Spleen (tissue), 11 donors: Measurements from ENCODE around the gene MMP20. TPM values are rescaled to one million over a fixed set of nuclear protein-coding genes. Genes with fewer than 3 reads are reported as not detected.

Experiments used
- DNase-seq: peaks from one replicate; pipeline ENCODE4 v3.0.0-alpha.2; 2020
- H3K27ac ChIP-seq, 8 donors: fragments of 200-600 bp; sonication (generic) in 7 of 8; 1 replicate in 4 of 8; 2 replicates in 4 of 8; pipeline versions ENCODE4 v1.5.0 to v1.8.0; 2016 to 2021; ENCODE audit warnings: inconsistent platforms in 4 of 8, mild to moderate bottlenecking in 4 of 8, moderate library complexity in 1 of 8
- H3K27me3 ChIP-seq, 7 donors: fragments of 200-600 bp; sonication (generic) in 6 of 7; replicated peaks in 1 of 7; 1 replicate in 4 of 7; 2 replicates in 3 of 7; pipeline versions ENCODE4 v1.5.0 to v1.8.0; 2016 to 2021; ENCODE audit warnings: inconsistent platforms in 3 of 7, mild to moderate bottlenecking in 1 of 7
- H3K36me3 ChIP-seq, 6 donors: fragments of 200-600 bp; sonication (generic) in 5 of 6; 1 replicate in 4 of 6; 2 replicates in 2 of 6; pipeline versions ENCODE4 v1.5.0 to v1.8.0; 2016 to 2021; ENCODE audit warnings: inconsistent platforms in 2 of 6
- H3K4me1 ChIP-seq, 6 donors: fragments of 200-600 bp; sonication (generic) in 5 of 6; 1 replicate in 3 of 6; 2 replicates in 3 of 6; pipeline versions ENCODE4 v1.5.0 to v1.8.0; 2016 to 2021; ENCODE audit warnings: inconsistent platforms in 3 of 6
- H3K4me3 ChIP-seq, 8 donors: fragments of 200-600 bp; sonication (generic) in 7 of 8; 1 replicate in 4 of 8; 2 replicates in 4 of 8; pipeline versions ENCODE4 v1.5.0 to v1.8.0; 2016 to 2021; ENCODE audit warnings: inconsistent platforms in 4 of 8, mild to moderate bottlenecking in 4 of 8, moderate library complexity in 2 of 8
- H3K9me3 ChIP-seq, 8 donors: fragments of 200-600 bp; sonication (generic) in 7 of 8; 1 replicate in 4 of 8; 2 replicates in 4 of 8; pipeline versions ENCODE4 v1.5.0 to v1.8.0; 2016 to 2021; ENCODE audit warnings: inconsistent platforms in 4 of 8
- POLR2A ChIP-seq, 3 donors: fragments of 450-650 bp; IDR thresholded peaks; one replicate each; pipeline ENCODE4 v1.5.1; 2017; ENCODE audit warnings: antibody characterized with exemption in 3 of 3, mild to moderate bottlenecking in 1 of 3
- POLR2AphosphoS5 ChIP-seq, 3 donors: sonication (generic); formaldehyde crosslinking; IDR thresholded peaks; one replicate each; pipeline ENCODE4 v1.5.1; 2017; ENCODE audit warnings: antibody characterized with exemption in 3 of 3
- WGBS, 5 donors: extraction: QIAGEN DNeasy Blood & Tissue Kit in 3 of 5; methylation state at CpG; one replicate each; pipeline versions ENCODE4 v1.1.5 to v1.1.7; 2013 to 2018; 5-methylcytosine and 5-hydroxymethylcytosine counted together
- intact Hi-C: fragments of 100-400 bp; cut with DNase I; formaldehyde crosslinking; loops from one replicate; pipeline ENCODE4 v1.15.0; 2023; ENCODE audit warnings: low total_unique reads
- polyA plus RNA-seq, 3 donors: library from polyadenylated mRNA; stranded (reverse); fragments of 200-250 nt; gene quantifications; one replicate each; pipeline ENCODE4 v1.2.1, GENCODE V29; 2013
- total RNA-seq, 7 donors: library from RNA; depleted of rRNA in 3 of 7; stranded (reverse); fragments of >200 nt in 3 of 7; fragmentation: NEBNext Ultra II Directional in 4 of 7; extraction: Animal tissue kit (Norgen Biotek cat#: 25700) in 4 of 7; gene quantifications; one replicate each; pipeline versions ENCODE4 v1.1.0 to v1.2.1, GENCODE V29; 2016 to 2021
- TF ChIP-seq, protein P1 (sequence below), 11 experiments: fragments of 200-600 bp in 7 of 11; fragments of 450-650 bp in 4 of 11; sonication (generic) in 4 of 11; IDR thresholded peaks in 8 of 11; conservative IDR thresholded peaks in 3 of 11; 1 replicate in 7 of 11; 2 replicates in 4 of 11; pipeline versions ENCODE4 v1.4.0 to v1.8.0; 2016 to 2021; ENCODE audit warnings: antibody characterized with exemption in 11 of 11, inconsistent platforms in 4 of 11, mild to moderate bottlenecking in 1 of 11
- donor health status: healthy with polysubstance abuse.
- donor health status: DM: no; HTN: no; CAD: no; lungs with moderate emphysema.
- donor health status: DM: no; HTN: no; CAD: no.
- donor health status: Bipolar disorder and iron deficiency.
- donor health status: healthy.
- donor health status: DM: no; HTN: no; CAD: no.
- donor health status: DM: yes; HTN: yes; CAD: no.

MMP20 gene
- total and polyA plus RNA-seq, 10 donors: 0.11 TPM; not detected in 9

DNA sequence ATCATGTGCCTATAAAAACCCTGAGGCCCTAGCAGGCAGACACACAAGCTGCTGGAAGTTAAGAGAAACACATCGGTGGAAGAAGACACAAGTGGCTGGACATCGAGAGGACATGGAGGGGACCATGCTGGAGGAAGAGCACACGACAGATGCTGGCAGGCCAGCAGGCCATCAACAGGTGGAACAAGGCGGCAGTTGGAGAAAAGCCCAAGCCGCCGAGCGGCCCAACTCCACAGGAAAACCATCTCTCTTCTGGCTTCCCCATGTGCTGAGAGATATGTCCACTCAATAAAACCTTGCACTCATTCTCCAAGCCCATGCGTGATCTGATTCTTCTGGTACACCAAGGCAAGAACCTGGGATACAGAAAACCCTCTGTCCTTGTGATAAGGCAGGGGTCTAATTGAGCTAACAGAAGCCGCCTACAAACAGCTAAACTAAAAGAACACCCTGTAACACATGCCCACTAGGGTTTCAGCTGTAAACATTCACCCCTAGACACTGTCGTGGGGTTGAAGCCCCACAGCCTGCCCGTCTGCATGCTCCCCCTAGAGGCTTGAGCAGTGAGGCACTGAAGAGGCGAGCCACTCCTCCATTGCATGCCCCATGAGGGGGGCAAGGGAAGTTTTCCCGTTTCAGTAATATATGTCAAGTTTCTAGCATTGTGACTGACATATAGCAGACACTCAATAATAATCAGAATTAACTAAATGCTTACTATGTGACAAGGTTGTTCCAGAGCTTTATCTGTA, 39.0 kb upstream of the MMP20 start:
- H3K4me1 ChIP-seq: peaks cover 0 to 10% (median 4%) of the 10 kb centered on the region in 6 donors
- peaks cover 0 to 3% (median 0%) of the 10 kb centered on the region in 7 donors for H3K27me3 ChIP-seq
- H3K27ac ChIP-seq: no peak overlapping the region
- no peak for TF ChIP-seq POLR2A (IDR thresholded peaks at IDR 0.05)
- TF ChIP-seq, protein P1, sequence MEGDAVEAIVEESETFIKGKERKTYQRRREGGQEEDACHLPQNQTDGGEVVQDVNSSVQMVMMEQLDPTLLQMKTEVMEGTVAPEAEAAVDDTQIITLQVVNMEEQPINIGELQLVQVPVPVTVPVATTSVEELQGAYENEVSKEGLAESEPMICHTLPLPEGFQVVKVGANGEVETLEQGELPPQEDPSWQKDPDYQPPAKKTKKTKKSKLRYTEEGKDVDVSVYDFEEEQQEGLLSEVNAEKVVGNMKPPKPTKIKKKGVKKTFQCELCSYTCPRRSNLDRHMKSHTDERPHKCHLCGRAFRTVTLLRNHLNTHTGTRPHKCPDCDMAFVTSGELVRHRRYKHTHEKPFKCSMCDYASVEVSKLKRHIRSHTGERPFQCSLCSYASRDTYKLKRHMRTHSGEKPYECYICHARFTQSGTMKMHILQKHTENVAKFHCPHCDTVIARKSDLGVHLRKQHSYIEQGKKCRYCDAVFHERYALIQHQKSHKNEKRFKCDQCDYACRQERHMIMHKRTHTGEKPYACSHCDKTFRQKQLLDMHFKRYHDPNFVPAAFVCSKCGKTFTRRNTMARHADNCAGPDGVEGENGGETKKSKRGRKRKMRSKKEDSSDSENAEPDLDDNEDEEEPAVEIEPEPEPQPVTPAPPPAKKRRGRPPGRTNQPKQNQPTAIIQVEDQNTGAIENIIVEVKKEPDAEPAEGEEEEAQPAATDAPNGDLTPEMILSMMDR (IDR thresholded peaks at IDR 0.05 in 8 of 11, conservative IDR thresholded peaks at IDR 0.05 in 3 of 11): peak in 2 of 11 experiments; percentile 17 to 23
- no peak for TF ChIP-seq POLR2AphosphoS5 (IDR thresholded peaks at IDR 0.05)
- intact Hi-C loops: no loop called here
- no peaks in the 10 kb centered on the region for H3K9me3 ChIP-seq
- 75 to 84% (median 78%) methylated on average over 13 of the region's 13 CpGs for WGBS, 5 donors
- no peak overlapping the region for H3K4me3 ChIP-seq
- H3K36me3 ChIP-seq: no peaks in the 10 kb centered on the region
- DNase-seq: no peak

DNA sequence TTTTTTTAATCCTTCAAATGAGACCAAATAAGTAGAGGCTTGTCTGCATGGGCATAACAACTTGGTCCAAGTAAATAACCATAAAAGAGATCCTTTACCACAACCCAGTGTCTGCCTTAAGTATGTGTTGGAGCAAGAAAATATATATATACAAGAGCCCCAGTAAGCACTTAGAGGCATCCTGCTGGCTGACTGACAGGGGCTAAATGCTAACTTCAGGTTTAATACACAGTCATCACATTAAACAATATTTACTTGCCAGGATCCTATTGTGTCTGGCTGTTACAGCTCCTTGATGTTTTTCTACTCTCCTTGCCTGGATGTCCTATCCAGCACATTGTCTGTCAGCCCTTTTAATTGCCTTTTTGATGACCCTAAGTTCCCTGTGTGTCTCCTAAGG, 37.5 kb upstream of the MMP20 start:
- intact Hi-C loops: no loop called here
- peaks cover 0 to 3% (median 0%) of the 10 kb centered on the region in 7 donors for H3K27me3 ChIP-seq
- no peaks in the 10 kb centered on the region for H3K9me3 ChIP-seq
- DNase-seq: no peak
- peaks cover 0 to 10% (median 4%) of the 10 kb centered on the region in 6 donors for H3K4me1 ChIP-seq
- no peak overlapping the region for H3K27ac ChIP-seq
- TF ChIP-seq POLR2AphosphoS5 (IDR thresholded peaks at IDR 0.05): no peak
- TF ChIP-seq, protein P1 (IDR thresholded peaks at IDR 0.05 in 8 of 11, conservative IDR thresholded peaks at IDR 0.05 in 3 of 11): no peak
- TF ChIP-seq POLR2A (IDR thresholded peaks at IDR 0.05): no peak
- H3K36me3 ChIP-seq: no peaks in the 10 kb centered on the region
- H3K4me3 ChIP-seq: no peak overlapping the region

DNA sequence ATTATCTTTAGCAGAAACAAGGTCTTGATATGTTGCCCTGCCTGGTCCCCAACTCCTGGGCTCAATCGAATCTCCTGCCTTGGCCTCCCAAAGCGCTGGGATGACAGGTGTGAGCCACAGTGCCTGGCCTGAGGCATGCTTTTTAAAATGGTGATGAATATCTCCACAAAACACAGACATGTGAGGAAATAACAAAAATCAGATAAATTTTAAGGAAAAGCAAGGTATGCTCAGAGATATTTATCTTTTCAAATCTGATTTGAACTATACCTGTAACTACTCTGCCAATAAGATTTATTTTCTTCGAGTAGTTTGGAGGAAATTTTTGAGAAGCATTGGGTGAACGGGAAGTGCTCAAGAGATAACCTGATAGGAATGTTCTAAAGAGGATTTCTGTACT, 35.9 kb upstream of the MMP20 start:
- Histone ChIP-seq H3K9me3 (no peaks in the 10 kb centered on the region), H3K4me3 (no peak overlapping the region), H3K36me3 (no peaks in the 10 kb centered on the region), H3K27me3 (peaks cover 0 to 3% (median 0%) of the 10 kb centered on the region in 7 donors), H3K4me1 (peaks cover 0 to 1% (median 0%) of the 10 kb centered on the region in 6 donors), H3K27ac (no peak overlapping the region)
- DNase-seq: no peak
- 85 to 96% (median 86%) methylated on average over 4 of the region's 4 CpGs for WGBS, 5 donors
- intact Hi-C loops: no loop called here
- no peak for TF ChIP-seq POLR2A (IDR thresholded peaks at IDR 0.05)
- no peak for TF ChIP-seq POLR2AphosphoS5 (IDR thresholded peaks at IDR 0.05)
- TF ChIP-seq, protein P1 (IDR thresholded peaks at IDR 0.05 in 8 of 11, conservative IDR thresholded peaks at IDR 0.05 in 3 of 11): no peak

DNA sequence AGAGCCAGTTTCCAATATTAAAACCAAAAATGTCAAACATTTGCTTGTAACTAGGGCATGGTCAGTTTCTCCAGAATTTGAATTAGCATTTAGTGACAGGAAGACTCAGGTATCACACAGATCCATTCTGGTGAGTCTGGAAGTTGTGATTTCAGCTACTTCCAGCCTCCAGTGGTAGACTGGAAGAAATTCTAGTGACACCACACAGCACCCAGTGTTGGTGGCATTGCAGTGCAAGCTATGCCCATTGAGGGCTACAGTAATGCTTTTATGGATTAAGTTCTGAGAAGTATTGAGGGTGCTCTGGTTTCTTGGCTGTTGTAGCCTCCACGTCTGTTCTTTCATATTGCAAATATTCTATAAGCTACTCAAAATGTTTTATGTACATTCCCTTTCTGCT, 31.4 kb upstream of the MMP20 start:
- Histone ChIP-seq H3K36me3 (no peaks in the 10 kb centered on the region), H3K27ac (no peak overlapping the region), H3K4me1 (no peaks in the 10 kb centered on the region), H3K9me3 (peaks cover 0 to 9% (median 6%) of the 10 kb centered on the region in 8 donors), H3K27me3 (peaks cover 0 to 5% (median 0%) of the 10 kb centered on the region in 7 donors), H3K4me3 (no peak overlapping the region)
- intact Hi-C loops: no loop called here
- 75 to 92% (median 91%) methylated on average over 1 of the region's 1 CpG for WGBS, 5 donors
- TF ChIP-seq, protein P1 (IDR thresholded peaks at IDR 0.05 in 8 of 11, conservative IDR thresholded peaks at IDR 0.05 in 3 of 11): no peak
- TF ChIP-seq POLR2A (IDR thresholded peaks at IDR 0.05) (no peak), POLR2AphosphoS5 (IDR thresholded peaks at IDR 0.05) (no peak)
- no peak for DNase-seq
